Measurements from ENCODE around the gene ELMO1. TPM values are rescaled to one million over a fixed set of nuclear protein-coding genes. Genes with fewer than 3 reads are reported as not detected.

ELMO1 gene
- total and polyA plus RNA-seq, 2 of the 13 experiments (the other 11 are each of a cell fraction or from before 2014, with no cell fraction given) = 0.11 to 0.17 TPM

DNA sequence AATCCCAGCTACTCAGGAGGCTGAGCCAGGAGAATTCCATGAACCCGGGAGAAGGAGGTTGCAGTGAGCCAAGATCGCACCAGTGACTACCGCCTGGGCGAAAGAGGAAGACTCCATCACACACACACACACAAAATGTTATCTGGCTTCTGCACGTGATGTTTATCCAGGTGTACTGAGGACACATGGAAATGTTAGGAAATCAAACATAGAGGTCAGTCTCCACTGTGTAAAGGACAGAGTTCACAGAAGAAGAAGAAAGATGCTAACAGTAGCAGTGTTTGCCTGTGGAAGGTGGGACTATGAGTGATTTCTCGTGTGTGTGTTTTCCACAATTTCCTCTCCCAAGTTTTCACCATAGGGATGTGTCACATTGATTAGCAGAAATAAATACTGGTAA lies 256.9 kb downstream of the ELMO1 start (continued):
- TF ChIP-seq, protein P1, sequence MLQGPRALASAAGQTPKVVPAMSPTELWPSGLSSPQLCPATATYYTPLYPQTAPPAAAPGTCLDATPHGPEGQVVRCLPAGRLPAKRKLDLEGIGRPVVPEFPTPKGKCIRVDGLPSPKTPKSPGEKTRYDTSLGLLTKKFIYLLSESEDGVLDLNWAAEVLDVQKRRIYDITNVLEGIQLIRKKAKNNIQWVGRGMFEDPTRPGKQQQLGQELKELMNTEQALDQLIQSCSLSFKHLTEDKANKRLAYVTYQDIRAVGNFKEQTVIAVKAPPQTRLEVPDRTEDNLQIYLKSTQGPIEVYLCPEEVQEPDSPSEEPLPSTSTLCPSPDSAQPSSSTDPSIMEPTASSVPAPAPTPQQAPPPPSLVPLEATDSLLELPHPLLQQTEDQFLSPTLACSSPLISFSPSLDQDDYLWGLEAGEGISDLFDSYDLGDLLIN (CRISPR knock-in tag; IDR thresholded peaks at IDR 0.05; ENCODE audit: borderline replicate concordance) = no peak
- TF ChIP-seq ZNF484 (CRISPR knock-in tag; IDR thresholded peaks at IDR 0.05; ENCODE audit: borderline replicate concordance, low read depth) = no peak
- TF ChIP-seq POLR2G (IDR thresholded peaks at IDR 0.05; ENCODE audit: low read depth, low read length) = no peak
- peak; percentile 75; the same call in 1 of the 2 replicates for TF ChIP-seq ZNF460 (CRISPR knock-in tag; IDR thresholded peaks at IDR 0.05; ENCODE audit: borderline replicate concordance)
- 0 out of 2 replicates have a peak, but pooled peaks have one; percentile 72 for TF ChIP-seq ETV6 (CRISPR knock-in tag; conservative IDR thresholded peaks at IDR 0.05)
- TF ChIP-seq, protein P2, sequence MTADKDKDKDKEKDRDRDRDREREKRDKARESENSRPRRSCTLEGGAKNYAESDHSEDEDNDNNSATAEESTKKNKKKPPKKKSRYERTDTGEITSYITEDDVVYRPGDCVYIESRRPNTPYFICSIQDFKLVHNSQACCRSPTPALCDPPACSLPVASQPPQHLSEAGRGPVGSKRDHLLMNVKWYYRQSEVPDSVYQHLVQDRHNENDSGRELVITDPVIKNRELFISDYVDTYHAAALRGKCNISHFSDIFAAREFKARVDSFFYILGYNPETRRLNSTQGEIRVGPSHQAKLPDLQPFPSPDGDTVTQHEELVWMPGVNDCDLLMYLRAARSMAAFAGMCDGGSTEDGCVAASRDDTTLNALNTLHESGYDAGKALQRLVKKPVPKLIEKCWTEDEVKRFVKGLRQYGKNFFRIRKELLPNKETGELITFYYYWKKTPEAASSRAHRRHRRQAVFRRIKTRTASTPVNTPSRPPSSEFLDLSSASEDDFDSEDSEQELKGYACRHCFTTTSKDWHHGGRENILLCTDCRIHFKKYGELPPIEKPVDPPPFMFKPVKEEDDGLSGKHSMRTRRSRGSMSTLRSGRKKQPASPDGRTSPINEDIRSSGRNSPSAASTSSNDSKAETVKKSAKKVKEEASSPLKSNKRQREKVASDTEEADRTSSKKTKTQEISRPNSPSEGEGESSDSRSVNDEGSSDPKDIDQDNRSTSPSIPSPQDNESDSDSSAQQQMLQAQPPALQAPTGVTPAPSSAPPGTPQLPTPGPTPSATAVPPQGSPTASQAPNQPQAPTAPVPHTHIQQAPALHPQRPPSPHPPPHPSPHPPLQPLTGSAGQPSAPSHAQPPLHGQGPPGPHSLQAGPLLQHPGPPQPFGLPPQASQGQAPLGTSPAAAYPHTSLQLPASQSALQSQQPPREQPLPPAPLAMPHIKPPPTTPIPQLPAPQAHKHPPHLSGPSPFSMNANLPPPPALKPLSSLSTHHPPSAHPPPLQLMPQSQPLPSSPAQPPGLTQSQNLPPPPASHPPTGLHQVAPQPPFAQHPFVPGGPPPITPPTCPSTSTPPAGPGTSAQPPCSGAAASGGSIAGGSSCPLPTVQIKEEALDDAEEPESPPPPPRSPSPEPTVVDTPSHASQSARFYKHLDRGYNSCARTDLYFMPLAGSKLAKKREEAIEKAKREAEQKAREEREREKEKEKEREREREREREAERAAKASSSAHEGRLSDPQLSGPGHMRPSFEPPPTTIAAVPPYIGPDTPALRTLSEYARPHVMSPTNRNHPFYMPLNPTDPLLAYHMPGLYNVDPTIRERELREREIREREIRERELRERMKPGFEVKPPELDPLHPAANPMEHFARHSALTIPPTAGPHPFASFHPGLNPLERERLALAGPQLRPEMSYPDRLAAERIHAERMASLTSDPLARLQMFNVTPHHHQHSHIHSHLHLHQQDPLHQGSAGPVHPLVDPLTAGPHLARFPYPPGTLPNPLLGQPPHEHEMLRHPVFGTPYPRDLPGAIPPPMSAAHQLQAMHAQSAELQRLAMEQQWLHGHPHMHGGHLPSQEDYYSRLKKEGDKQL (CRISPR knock-in tag; IDR thresholded peaks at IDR 0.05; ENCODE audit: low read depth) = peak; percentile 77; the same call in 1 of the 2 replicates
- TF ChIP-seq MED1 (CRISPR knock-in tag; IDR thresholded peaks at IDR 0.05) = peak; percentile 85
- TF ChIP-seq KAT8 (CRISPR knock-in tag; IDR thresholded peaks at IDR 0.05) = peak; percentile 56
- 0 out of 2 replicates have a peak, but pooled peaks have one; percentile 58 for TF ChIP-seq ZNF329 (CRISPR knock-in tag; IDR thresholded peaks at IDR 0.05; ENCODE audit: low read depth)
- no peak for TF ChIP-seq ATRX (CRISPR knock-in tag; IDR thresholded peaks at IDR 0.05; ENCODE audit: borderline replicate concordance)
- TF ChIP-seq YY1 (IDR thresholded peaks at IDR 0.05; ENCODE audit: insufficient read depth, insufficient replicate concordance, low read depth, low read length) = no peak
- TF ChIP-seq GTF3A (CRISPR knock-in tag; conservative IDR thresholded peaks at IDR 0.05) = no peak
- TF ChIP-seq ZNF746 (CRISPR knock-in tag; IDR thresholded peaks at IDR 0.05) = peak; percentile 27; the same call in 1 of the 2 replicates
- no peak for TF ChIP-seq ZNF207 (IDR thresholded peaks at IDR 0.05; ENCODE audit: borderline replicate concordance)
- TF ChIP-seq, protein P3, sequence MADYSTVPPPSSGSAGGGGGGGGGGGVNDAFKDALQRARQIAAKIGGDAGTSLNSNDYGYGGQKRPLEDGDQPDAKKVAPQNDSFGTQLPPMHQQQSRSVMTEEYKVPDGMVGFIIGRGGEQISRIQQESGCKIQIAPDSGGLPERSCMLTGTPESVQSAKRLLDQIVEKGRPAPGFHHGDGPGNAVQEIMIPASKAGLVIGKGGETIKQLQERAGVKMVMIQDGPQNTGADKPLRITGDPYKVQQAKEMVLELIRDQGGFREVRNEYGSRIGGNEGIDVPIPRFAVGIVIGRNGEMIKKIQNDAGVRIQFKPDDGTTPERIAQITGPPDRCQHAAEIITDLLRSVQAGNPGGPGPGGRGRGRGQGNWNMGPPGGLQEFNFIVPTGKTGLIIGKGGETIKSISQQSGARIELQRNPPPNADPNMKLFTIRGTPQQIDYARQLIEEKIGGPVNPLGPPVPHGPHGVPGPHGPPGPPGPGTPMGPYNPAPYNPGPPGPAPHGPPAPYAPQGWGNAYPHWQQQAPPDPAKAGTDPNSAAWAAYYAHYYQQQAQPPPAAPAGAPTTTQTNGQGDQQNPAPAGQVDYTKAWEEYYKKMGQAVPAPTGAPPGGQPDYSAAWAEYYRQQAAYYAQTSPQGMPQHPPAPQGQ (CRISPR knock-in tag; IDR thresholded peaks at IDR 0.05; ENCODE audit: borderline replicate concordance) = no peak
- TF ChIP-seq, protein P4, sequence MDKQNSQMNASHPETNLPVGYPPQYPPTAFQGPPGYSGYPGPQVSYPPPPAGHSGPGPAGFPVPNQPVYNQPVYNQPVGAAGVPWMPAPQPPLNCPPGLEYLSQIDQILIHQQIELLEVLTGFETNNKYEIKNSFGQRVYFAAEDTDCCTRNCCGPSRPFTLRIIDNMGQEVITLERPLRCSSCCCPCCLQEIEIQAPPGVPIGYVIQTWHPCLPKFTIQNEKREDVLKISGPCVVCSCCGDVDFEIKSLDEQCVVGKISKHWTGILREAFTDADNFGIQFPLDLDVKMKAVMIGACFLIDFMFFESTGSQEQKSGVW (CRISPR knock-in tag; IDR thresholded peaks at IDR 0.05; ENCODE audit: borderline replicate concordance) = no peak
- TF ChIP-seq, protein P5, sequence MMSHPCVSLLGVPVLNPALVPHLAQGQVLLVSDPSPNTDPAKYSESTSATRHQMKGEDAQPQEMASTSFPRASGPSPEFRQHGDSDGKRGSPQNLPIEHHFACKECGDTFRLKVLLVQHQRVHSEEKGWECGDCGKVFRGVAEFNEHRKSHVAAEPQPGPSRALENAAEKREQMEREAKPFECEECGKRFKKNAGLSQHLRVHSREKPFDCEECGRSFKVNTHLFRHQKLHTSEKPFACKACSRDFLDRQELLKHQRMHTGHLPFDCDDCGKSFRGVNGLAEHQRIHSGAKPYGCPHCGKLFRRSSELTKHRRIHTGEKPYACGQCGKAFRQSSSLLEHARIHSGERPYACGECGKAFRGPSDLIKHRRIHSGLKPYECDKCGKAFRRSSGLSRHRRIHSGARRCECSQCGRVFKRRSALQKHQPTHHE (CRISPR knock-in tag; IDR thresholded peaks at IDR 0.05; ENCODE audit: borderline replicate concordance) = no peak
- TF ChIP-seq ZNF496 (CRISPR knock-in tag; IDR thresholded peaks at IDR 0.05; ENCODE audit: insufficient replicate concordance) = no peak
- no peak for TF ChIP-seq ZNF766 (CRISPR knock-in tag; IDR thresholded peaks at IDR 0.05; ENCODE audit: borderline replicate concordance)

All from HepG2 (cell line).